ENCODE data around the gene BNC2. TPM values are rescaled to one million over a fixed set of nuclear protein-coding genes. Genes with fewer than 3 reads are reported as not detected.

The BNC2 gene
- total RNA-seq, 1 donor: 53.9 TPM

DNA sequence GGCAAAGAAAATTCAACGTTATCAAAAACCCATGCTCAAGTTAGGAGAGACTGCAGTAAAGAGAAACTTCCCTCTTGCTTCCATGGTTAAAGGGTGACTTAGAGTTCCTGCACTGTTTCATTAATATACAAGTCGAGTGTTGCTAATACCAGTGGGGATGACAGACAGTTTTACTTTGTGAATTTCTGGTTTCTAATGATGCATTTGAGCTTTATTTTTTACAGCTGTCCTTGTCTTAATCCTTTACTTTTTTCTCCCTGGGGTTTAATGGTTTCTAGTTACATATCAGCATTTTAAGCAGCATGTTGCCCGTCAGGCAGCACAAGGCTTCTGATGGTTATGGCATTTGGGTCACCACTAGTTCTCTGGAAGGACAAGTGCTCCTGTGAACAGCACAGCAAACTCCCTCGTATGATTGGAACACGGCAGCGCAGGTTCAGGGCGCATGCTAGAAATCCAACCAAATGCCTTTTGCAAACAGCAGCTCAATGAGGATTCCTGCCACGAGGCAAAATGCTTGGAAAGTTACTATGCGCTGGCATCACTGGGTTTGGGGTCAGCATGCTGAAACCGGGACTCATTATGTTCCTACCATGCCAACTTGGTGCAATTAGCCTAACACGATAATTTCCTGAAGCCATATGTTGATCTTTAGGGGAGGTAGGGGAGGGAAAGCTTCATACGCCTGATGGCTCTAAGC lies 463.8 kb downstream of the BNC2 start:
- Histone ChIP-seq H3K27me3 (ENCODE audit: insufficient read depth, low read length) (no peaks in the 10 kb centered on the region), H3K4me3 (ENCODE audit: insufficient read depth, low read length) (no peak overlapping the region), H3K27ac (ENCODE audit: low read depth, low read length) (no peak overlapping the region), H2AFZ (ENCODE audit: low read length) (no peak overlapping the region), H3K4me1 (ENCODE audit: insufficient read depth, low read length) (peaks cover 5% of the 10 kb centered on the region), H3K9me3 (ENCODE audit: low read depth, low read length) (no peaks in the 10 kb centered on the region), H3K4me2 (ENCODE audit: insufficient read depth, low read length) (no peak overlapping the region), H3K36me3 (ENCODE audit: insufficient read depth, low read length) (no peaks in the 10 kb centered on the region), H3K79me2 (ENCODE audit: insufficient read depth, low read length) (no peaks in the 10 kb centered on the region), H4K20me1 (ENCODE audit: insufficient read depth, low read length) (no peaks in the 10 kb centered on the region)
- no peak for TF ChIP-seq CTCF (IDR thresholded peaks at IDR 0.05; ENCODE audit: extremely low read depth, low read depth, low read length)
- no peak for DNase-seq (ENCODE audit: insufficient read length, low spot score, missing footprints)

- TF ChIP-seq CTCF (IDR thresholded peaks at IDR 0.05; ENCODE audit: extremely low read depth, low read depth, low read length): no peak
- no peaks in the 10 kb centered on the region for H3K9me3 ChIP-seq (ENCODE audit: low read depth, low read length)
- H3K79me2 ChIP-seq (ENCODE audit: insufficient read depth, low read length): no peaks in the 10 kb centered on the region
- H4K20me1 ChIP-seq (ENCODE audit: insufficient read depth, low read length): no peaks in the 10 kb centered on the region
- H3K27me3 ChIP-seq (ENCODE audit: insufficient read depth, low read length): no peaks in the 10 kb centered on the region
- H3K4me1 ChIP-seq (ENCODE audit: insufficient read depth, low read length): peaks cover under 1% of the 10 kb centered on the region
- H3K4me2 ChIP-seq (ENCODE audit: insufficient read depth, low read length): no peak overlapping the region
- DNase-seq (ENCODE audit: insufficient read length, low spot score, missing footprints): no peak
- H3K4me3 ChIP-seq (ENCODE audit: insufficient read depth, low read length): no peak overlapping the region
- H3K36me3 ChIP-seq (ENCODE audit: insufficient read depth, low read length): no peaks in the 10 kb centered on the region
- H3K27ac ChIP-seq (ENCODE audit: low read depth, low read length): no peak overlapping the region
- H2AFZ ChIP-seq (ENCODE audit: low read length): no peak overlapping the region
Observed at GRCh38 chr9:16405421-16405820, 465.0 kb downstream of the BNC2 start.

GRCh38 chr9:16401701-16402100 lies 468.8 kb downstream of the BNC2 start:
- H3K27ac ChIP-seq (ENCODE audit: low read depth, low read length): no peak overlapping the region
- H3K36me3 ChIP-seq (ENCODE audit: insufficient read depth, low read length): no peaks in the 10 kb centered on the region
- H3K4me3 ChIP-seq (ENCODE audit: insufficient read depth, low read length): no peak overlapping the region
- peaks cover 16% of the 10 kb centered on the region for H3K4me1 ChIP-seq (ENCODE audit: insufficient read depth, low read length)
- no peaks in the 10 kb centered on the region for H3K9me3 ChIP-seq (ENCODE audit: low read depth, low read length)
- no peaks in the 10 kb centered on the region for H3K27me3 ChIP-seq (ENCODE audit: insufficient read depth, low read length)
- DNase-seq (ENCODE audit: insufficient read length, low spot score, missing footprints): no peak
- no peak for TF ChIP-seq CTCF (IDR thresholded peaks at IDR 0.05; ENCODE audit: extremely low read depth, low read depth, low read length)
- no peak overlapping the region for H3K4me2 ChIP-seq (ENCODE audit: insufficient read depth, low read length)
- H3K79me2 ChIP-seq (ENCODE audit: insufficient read depth, low read length): no peaks in the 10 kb centered on the region
- H4K20me1 ChIP-seq (ENCODE audit: insufficient read depth, low read length): no peaks in the 10 kb centered on the region
- H2AFZ ChIP-seq (ENCODE audit: low read length): no peak overlapping the region

GRCh38 chr9:16398691-16399090 lies 471.8 kb downstream of the BNC2 start:
- no peaks in the 10 kb centered on the region for H4K20me1 ChIP-seq (ENCODE audit: insufficient read depth, low read length)
- no peaks in the 10 kb centered on the region for H3K9me3 ChIP-seq (ENCODE audit: low read depth, low read length)
- H3K79me2 ChIP-seq (ENCODE audit: insufficient read depth, low read length): no peaks in the 10 kb centered on the region
- no peak overlapping the region for H3K27ac ChIP-seq (ENCODE audit: low read depth, low read length)
- H3K4me3 ChIP-seq (ENCODE audit: insufficient read depth, low read length): no peak overlapping the region
- no peak overlapping the region for H3K4me2 ChIP-seq (ENCODE audit: insufficient read depth, low read length)
- H3K36me3 ChIP-seq (ENCODE audit: insufficient read depth, low read length): no peaks in the 10 kb centered on the region
- no peaks in the 10 kb centered on the region for H3K27me3 ChIP-seq (ENCODE audit: insufficient read depth, low read length)
- TF ChIP-seq CTCF (IDR thresholded peaks at IDR 0.05; ENCODE audit: extremely low read depth, low read depth, low read length): no peak
- H3K4me1 ChIP-seq (ENCODE audit: insufficient read depth, low read length): peaks cover 16% of the 10 kb centered on the region
- H2AFZ ChIP-seq (ENCODE audit: low read length): peak overlapping the region; percentile 10
- DNase-seq (ENCODE audit: insufficient read length, low spot score, missing footprints): no peak
